Smooth muscle cell (in vitro differentiated cells): ENCODE data around the gene NPAS2. TPM values are rescaled to one million over a fixed set of nuclear protein-coding genes. Genes with fewer than 3 reads are reported as not detected.

Experiments used
- DNase-seq: peaks from one replicate; lab custom pipeline; 2025; ENCODE audit not compliant: unreplicated experiment; lab: John Stamatoyannopoulos, UW
- H2AFZ ChIP-seq: fragments of 200-600 bp; sonication (generic); 2 replicates; pipeline ENCODE4 v1.6.0; 2016; ENCODE audit warnings: antibody characterized with exemption, low read depth, mild to moderate bottlenecking
- H3F3A ChIP-seq: fragments of 200-600 bp; sonication (generic); 2 replicates; pipeline ENCODE4 v1.6.0; 2017; ENCODE audit warnings: antibody characterized with exemption, low read depth
- H3K27ac ChIP-seq: fragments of 200-600 bp; sonication (generic); 2 replicates; pipeline ENCODE4 v1.5.1; 2016; ENCODE audit warnings: low read depth, mild to moderate bottlenecking
- H3K27me3 ChIP-seq: fragments of 200-600 bp; sonication (generic); 2 replicates; pipeline ENCODE4 v1.6.1; 2016; ENCODE audit warnings: low read depth, mild to moderate bottlenecking
- H3K36me3 ChIP-seq: fragments of 200-600 bp; sonication (generic); 2 replicates; pipeline ENCODE4 v1.5.1; 2016; ENCODE audit warnings: low read depth
- H3K4me1 ChIP-seq: fragments of 200-600 bp; sonication (generic); 2 replicates; pipeline ENCODE4 v1.5.1; 2016; ENCODE audit warnings: low read depth
- H3K4me2 ChIP-seq: fragments of 200-600 bp; sonication (generic); 2 replicates; pipeline ENCODE4 v1.6.0; 2016; ENCODE audit warnings: mild to moderate bottlenecking
- H3K4me3 ChIP-seq: fragments of 200-600 bp; sonication (generic); 2 replicates; pipeline ENCODE4 v1.5.1; 2016; ENCODE audit warnings: mild to moderate bottlenecking
- H3K79me2 ChIP-seq: fragments of 200-600 bp; sonication (generic); 2 replicates; pipeline ENCODE4 v1.6.0; 2016; ENCODE audit warnings: low read depth, mild to moderate bottlenecking
- H3K9ac ChIP-seq: fragments of 200-600 bp; sonication (generic); 2 replicates; pipeline ENCODE4 v1.6.0; 2016; ENCODE audit warnings: low read depth
- H3K9me3 ChIP-seq: fragments of 200-600 bp; sonication (generic); replicated peaks from 2 replicates; pipeline ENCODE4 v1.5.1; 2016; ENCODE audit warnings: low read depth
- H4K20me1 ChIP-seq: fragments of 200-600 bp; sonication (generic); 2 replicates; pipeline ENCODE4 v1.6.0; 2016; ENCODE audit warnings: low read depth
- CTCF ChIP-seq: fragments of 200-600 bp; sonication (generic); IDR thresholded peaks from 2 replicates; pipeline ENCODE4 v1.5.1; 2017; ENCODE audit warnings: borderline replicate concordance, mild to moderate bottlenecking, antibody characterized with exemption; ENCODE audit not compliant: insufficient read depth, poor library complexity, severe bottlenecking
- WGBS: methylation state at CpG from one replicate; pipeline ENCODE4 v1.1.7; 2016; ENCODE audit warnings: low lambda C conversion rate; 5-methylcytosine and 5-hydroxymethylcytosine counted together
- polyA plus RNA-seq: library from polyadenylated mRNA; unstranded; fragments of >200 nt; fragmentation: Nextera tagmentation; extraction: Ambion mirVana; gene quantifications from 2 replicates; pipeline ENCODE4 v1.2.1, GENCODE V29; 2016
- total RNA-seq: library from RNA; depleted of rRNA; stranded (reverse); fragments of >200 nt; gene quantifications from 2 replicates; pipeline ENCODE4 v1.2.3, GENCODE V29; 2014

NPAS2 gene
- total and polyA plus RNA-seq, 2 experiments from 2014 or later, result 20.2 to 20.7 TPM

- Histone ChIP-seq H2AFZ (no peak overlapping the region), H4K20me1 (peaks cover 25% of the 10 kb centered on the region), H3K9me3 (no peaks in the 10 kb centered on the region), H3K4me1 (peaks cover 15% of the 10 kb centered on the region), H3F3A (peaks cover 15% of the 10 kb centered on the region), H3K9ac (no peak overlapping the region), H3K4me3 (no peak overlapping the region), H3K27me3 (no peaks in the 10 kb centered on the region), H3K79me2 (peaks cover 29% of the 10 kb centered on the region), H3K36me3 (no peaks in the 10 kb centered on the region), H3K4me2 (no peak overlapping the region), H3K27ac (no peak overlapping the region)
- TF ChIP-seq CTCF, result no peak
- WGBS, result 78% methylated on average over 2 of the region's 2 CpGs
- no peak for DNase-seq
These were observed 180.1 kb downstream of the NPAS2 start for GRCh38 chr2:100999995-101000394.

GRCh38 chr2:101001691-101002561, 182.0 kb downstream of the NPAS2 start, which contains the start of gene RPL31:
Gene RPL31, plus strand, starts transcription at chr2:101002289. Its CDS starts 413 bp downstream, at chr2:101002702.
- H3K4me1 ChIP-seq, result peaks cover 15% of the 10 kb centered on the region
- peaks cover 47% of the 10 kb centered on the region for H3K79me2 ChIP-seq
- no peaks in the 10 kb centered on the region for H3K9me3 ChIP-seq
- 5% methylated on average over 59 of the region's 59 CpGs for WGBS
- H4K20me1 ChIP-seq, result peaks cover 45% of the 10 kb centered on the region
- H3K4me3 ChIP-seq, result peak within 1 kb of the TSS; percentile 92
- peak within 1 kb of the TSS; percentile 86 for H2AFZ ChIP-seq
- peak; percentile 84 for DNase-seq
- H3K27ac ChIP-seq, result peak within 1 kb of the TSS; percentile 91
- no peaks in the 10 kb centered on the region for H3K27me3 ChIP-seq
- peak within 1 kb of the TSS; percentile 94 for H3K9ac ChIP-seq
- peak within 1 kb of the TSS; percentile 96 for H3K4me2 ChIP-seq
- peaks cover 26% of the 10 kb centered on the region for H3F3A ChIP-seq
- peaks cover 10% of the 10 kb centered on the region for H3K36me3 ChIP-seq
- no peak for TF ChIP-seq CTCF

- Histone ChIP-seq H2AFZ (peak overlapping the region; percentile 86), H3K4me3 (peak overlapping the region; percentile 92), H3K27me3 (no peaks in the 10 kb centered on the region), H3K4me2 (peak overlapping the region; percentile 96), H4K20me1 (peaks cover 52% of the 10 kb centered on the region), H3F3A (peaks cover 34% of the 10 kb centered on the region), H3K9me3 (no peaks in the 10 kb centered on the region), H3K79me2 (peaks cover 48% of the 10 kb centered on the region), H3K27ac (peak overlapping the region; percentile 91), H3K36me3 (peaks cover 12% of the 10 kb centered on the region), H3K4me1 (peaks cover 15% of the 10 kb centered on the region), H3K9ac (peak overlapping the region; percentile 94)
- DNase-seq, result no peak
- TF ChIP-seq CTCF, result no peak
- 2% methylated on average over 25 of the region's 26 CpGs for WGBS
These were observed 182.8 kb downstream of the NPAS2 start for GRCh38 chr2:101002562-101003277.
